SH-SY5Y (cell line): ENCODE results near the gene PHTF2.

Experiments
- GATA2 ChIP-seq: IDR thresholded peaks from 2 replicates; pipeline ENCODE4 v1.6.1; 2011; ENCODE audit warnings: mild to moderate bottlenecking, low read depth, low read length
- GATA3 ChIP-seq: IDR thresholded peaks from 2 replicates; pipeline ENCODE4 v1.6.1; 2011; ENCODE audit warnings: low read depth, mild to moderate bottlenecking, low read length, moderate library complexity

The PHTF2 gene

GRCh38 chr7:77944183-77945182, 145.9 kb downstream of the PHTF2 start:
- no peak for TF ChIP-seq GATA2
- no peak for TF ChIP-seq GATA3

GRCh38 chr7:77950548-77950947, 152.0 kb downstream of the PHTF2 start:
- no peak for TF ChIP-seq GATA2
- no peak for TF ChIP-seq GATA3

- TF ChIP-seq GATA3 (no peak), GATA2 (no peak)
Observed at GRCh38 chr7:77954773-77955555, 156.4 kb downstream of the PHTF2 start.

GRCh38 chr7:77958436-77958835, 159.9 kb downstream of the PHTF2 start:
- no peak for TF ChIP-seq GATA2
- TF ChIP-seq GATA3 = no peak

GRCh38 chr7:77959080-77959479, 160.5 kb downstream of the PHTF2 start:
- TF ChIP-seq GATA3 (no peak), GATA2 (no peak)

- TF ChIP-seq GATA2 (no peak), GATA3 (no peak)
Observed at GRCh38 chr7:77960336-77960735, 161.8 kb downstream of the PHTF2 start.

GRCh38 chr7:77967429-77967828, 168.9 kb downstream of the PHTF2 start:
- TF ChIP-seq GATA2 (no peak), GATA3 (no peak)

- TF ChIP-seq GATA2 (no peak), GATA3 (no peak)
Observed at GRCh38 chr7:77971726-77972125, 173.2 kb downstream of the PHTF2 start.

- TF ChIP-seq GATA3 = no peak
- TF ChIP-seq GATA2 = no peak
Observed at GRCh38 chr7:77975672-77976480, 177.3 kb downstream of the PHTF2 start.

GRCh38 chr7:77979219-77979618, 180.6 kb downstream of the PHTF2 start:
- TF ChIP-seq GATA2 (no peak), GATA3 (no peak)

GRCh38 chr7:77980087-77980713, 181.6 kb downstream of the PHTF2 start:
- TF ChIP-seq GATA2 (no peak), GATA3 (no peak)

GRCh38 chr7:77982926-77983550, 184.5 kb downstream of the PHTF2 start:
- TF ChIP-seq GATA3 (no peak), GATA2 (no peak)

- TF ChIP-seq GATA3 = no peak
- no peak for TF ChIP-seq GATA2
Observed at GRCh38 chr7:77983973-77984372, 185.4 kb downstream of the PHTF2 start.
